A549 (cell line): Measurements from ENCODE around the gene FSTL4.

Experiments used
- CEBPB ChIP-seq, 2 experiments: fragments of >200 bp in 1 of 2; sonication (Bioruptor Twin) in 1 of 2; formaldehyde crosslinking in 1 of 2; IDR thresholded peaks; 2 replicates each; pipeline ENCODE4 v1.6.1; 2012 to 2016
- CHD4 ChIP-seq: fragments of 200-600 bp; sonication (generic); IDR thresholded peaks from 2 replicates; pipeline ENCODE4 v1.6.1; 2016; ENCODE audit warnings: antibody characterized with exemption, mild to moderate bottlenecking, borderline replicate concordance
- EP300 ChIP-seq, 2 experiments: fragments of >200 bp; sonication (Bioruptor Twin); formaldehyde crosslinking; IDR thresholded peaks; 2 replicates in 1 of 2; 3 replicates in 1 of 2; pipeline ENCODE4 v1.6.1; 2016 to 2017
- JUN ChIP-seq, 2 experiments: fragments of >200 bp; sonication (Bioruptor Twin); formaldehyde crosslinking; IDR thresholded peaks; 2 replicates in 1 of 2; 3 replicates in 1 of 2; pipeline ENCODE4 v1.6.1; 2016 to 2017
- MYC ChIP-seq: IDR thresholded peaks from 2 replicates; pipeline ENCODE4 v1.6.1; 2012; ENCODE audit warnings: mild to moderate bottlenecking, inconsistent platforms, low read length, improper control_type of control experiment, borderline replicate concordance
- POLR2A ChIP-seq: IDR thresholded peaks from 2 replicates; pipeline ENCODE4 v1.6.1; 2012; ENCODE audit warnings: mild to moderate bottlenecking, low read length
- POLR2AphosphoS2 ChIP-seq: conservative IDR thresholded peaks from 2 replicates; pipeline ENCODE4 v1.6.1; 2012; ENCODE audit warnings: low read length, improper control_type of control experiment, inconsistent platforms
- RCOR1 ChIP-seq: fragments of 150-350 bp; IDR thresholded peaks from 2 replicates; pipeline ENCODE4 v1.6.1; 2014; ENCODE audit warnings: antibody characterized with exemption, low read length, low read depth
- RFX5 ChIP-seq: fragments of 450-650 bp; IDR thresholded peaks from 2 replicates; pipeline ENCODE4 v1.7.1; 2014; ENCODE audit warnings: antibody characterized with exemption, mild to moderate bottlenecking, moderate library complexity
- TF ChIP-seq, protein P1 (sequence below): fragments of >200 bp; sonication (Bioruptor Twin); formaldehyde crosslinking; IDR thresholded peaks from 3 replicates; pipeline ENCODE4 v1.5.1; 2016
- TF ChIP-seq, protein P2 (sequence below): fragments of 250-450 bp; sonication (Bioruptor Pico); IDR thresholded peaks from 2 replicates; pipeline ENCODE4 v1.5.0; 2020; ENCODE audit warnings: low read depth, mild to moderate bottlenecking, moderate library complexity
- TF ChIP-seq, protein P3 (sequence below): fragments of 200-600 bp; sonication (generic); IDR thresholded peaks from 2 replicates; pipeline ENCODE4 v1.6.1; 2016; ENCODE audit warnings: antibody characterized with exemption, mild to moderate bottlenecking, moderate library complexity
- TF ChIP-seq, protein P4 (sequence below): fragments of 150-350 bp; IDR thresholded peaks from 2 replicates; pipeline ENCODE4 v1.6.1; 2014; ENCODE audit warnings: low read depth, mild to moderate bottlenecking, low read length

DNA sequence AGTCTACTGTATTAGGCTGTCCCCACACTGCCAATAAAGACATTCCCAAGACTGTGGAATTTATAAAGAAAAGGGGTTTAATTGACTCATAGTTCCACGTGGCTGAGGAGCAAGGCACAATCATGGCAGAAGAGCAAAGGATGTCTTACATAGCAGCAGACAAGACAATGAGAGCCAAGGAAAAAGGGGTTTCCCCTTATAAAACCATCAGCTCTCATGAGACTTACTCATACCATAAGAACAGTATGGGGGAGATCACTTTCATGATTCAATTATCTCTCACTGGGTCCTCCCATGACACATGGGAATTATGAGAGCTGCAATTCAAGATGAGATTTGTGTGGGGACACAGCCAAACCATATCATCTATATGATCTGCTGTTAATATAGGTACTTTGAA is 14.8 kb upstream of the FSTL4 start:
- no peak for TF ChIP-seq EP300 (IDR thresholded peaks at IDR 0.05)
- TF ChIP-seq POLR2A, result no peak
- TF ChIP-seq, protein P1, sequence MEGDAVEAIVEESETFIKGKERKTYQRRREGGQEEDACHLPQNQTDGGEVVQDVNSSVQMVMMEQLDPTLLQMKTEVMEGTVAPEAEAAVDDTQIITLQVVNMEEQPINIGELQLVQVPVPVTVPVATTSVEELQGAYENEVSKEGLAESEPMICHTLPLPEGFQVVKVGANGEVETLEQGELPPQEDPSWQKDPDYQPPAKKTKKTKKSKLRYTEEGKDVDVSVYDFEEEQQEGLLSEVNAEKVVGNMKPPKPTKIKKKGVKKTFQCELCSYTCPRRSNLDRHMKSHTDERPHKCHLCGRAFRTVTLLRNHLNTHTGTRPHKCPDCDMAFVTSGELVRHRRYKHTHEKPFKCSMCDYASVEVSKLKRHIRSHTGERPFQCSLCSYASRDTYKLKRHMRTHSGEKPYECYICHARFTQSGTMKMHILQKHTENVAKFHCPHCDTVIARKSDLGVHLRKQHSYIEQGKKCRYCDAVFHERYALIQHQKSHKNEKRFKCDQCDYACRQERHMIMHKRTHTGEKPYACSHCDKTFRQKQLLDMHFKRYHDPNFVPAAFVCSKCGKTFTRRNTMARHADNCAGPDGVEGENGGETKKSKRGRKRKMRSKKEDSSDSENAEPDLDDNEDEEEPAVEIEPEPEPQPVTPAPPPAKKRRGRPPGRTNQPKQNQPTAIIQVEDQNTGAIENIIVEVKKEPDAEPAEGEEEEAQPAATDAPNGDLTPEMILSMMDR, result no peak
- no peak for TF ChIP-seq POLR2AphosphoS2
- TF ChIP-seq, protein P2, sequence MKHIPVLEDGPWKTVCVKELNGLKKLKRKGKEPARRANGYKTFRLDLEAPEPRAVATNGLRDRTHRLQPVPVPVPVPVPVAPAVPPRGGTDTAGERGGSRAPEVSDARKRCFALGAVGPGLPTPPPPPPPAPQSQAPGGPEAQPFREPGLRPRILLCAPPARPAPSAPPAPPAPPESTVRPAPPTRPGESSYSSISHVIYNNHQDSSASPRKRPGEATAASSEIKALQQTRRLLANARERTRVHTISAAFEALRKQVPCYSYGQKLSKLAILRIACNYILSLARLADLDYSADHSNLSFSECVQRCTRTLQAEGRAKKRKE (CRISPR knock-in tag), result no peak
- TF ChIP-seq MYC, result no peak
- TF ChIP-seq, protein P3, sequence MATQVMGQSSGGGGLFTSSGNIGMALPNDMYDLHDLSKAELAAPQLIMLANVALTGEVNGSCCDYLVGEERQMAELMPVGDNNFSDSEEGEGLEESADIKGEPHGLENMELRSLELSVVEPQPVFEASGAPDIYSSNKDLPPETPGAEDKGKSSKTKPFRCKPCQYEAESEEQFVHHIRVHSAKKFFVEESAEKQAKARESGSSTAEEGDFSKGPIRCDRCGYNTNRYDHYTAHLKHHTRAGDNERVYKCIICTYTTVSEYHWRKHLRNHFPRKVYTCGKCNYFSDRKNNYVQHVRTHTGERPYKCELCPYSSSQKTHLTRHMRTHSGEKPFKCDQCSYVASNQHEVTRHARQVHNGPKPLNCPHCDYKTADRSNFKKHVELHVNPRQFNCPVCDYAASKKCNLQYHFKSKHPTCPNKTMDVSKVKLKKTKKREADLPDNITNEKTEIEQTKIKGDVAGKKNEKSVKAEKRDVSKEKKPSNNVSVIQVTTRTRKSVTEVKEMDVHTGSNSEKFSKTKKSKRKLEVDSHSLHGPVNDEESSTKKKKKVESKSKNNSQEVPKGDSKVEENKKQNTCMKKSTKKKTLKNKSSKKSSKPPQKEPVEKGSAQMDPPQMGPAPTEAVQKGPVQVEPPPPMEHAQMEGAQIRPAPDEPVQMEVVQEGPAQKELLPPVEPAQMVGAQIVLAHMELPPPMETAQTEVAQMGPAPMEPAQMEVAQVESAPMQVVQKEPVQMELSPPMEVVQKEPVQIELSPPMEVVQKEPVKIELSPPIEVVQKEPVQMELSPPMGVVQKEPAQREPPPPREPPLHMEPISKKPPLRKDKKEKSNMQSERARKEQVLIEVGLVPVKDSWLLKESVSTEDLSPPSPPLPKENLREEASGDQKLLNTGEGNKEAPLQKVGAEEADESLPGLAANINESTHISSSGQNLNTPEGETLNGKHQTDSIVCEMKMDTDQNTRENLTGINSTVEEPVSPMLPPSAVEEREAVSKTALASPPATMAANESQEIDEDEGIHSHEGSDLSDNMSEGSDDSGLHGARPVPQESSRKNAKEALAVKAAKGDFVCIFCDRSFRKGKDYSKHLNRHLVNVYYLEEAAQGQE, result no peak
- no peak for TF ChIP-seq RFX5
- no peak for TF ChIP-seq JUN (IDR thresholded peaks at IDR 0.05)
- TF ChIP-seq CEBPB (IDR thresholded peaks at IDR 0.05), result no peak
- TF ChIP-seq, protein P4, sequence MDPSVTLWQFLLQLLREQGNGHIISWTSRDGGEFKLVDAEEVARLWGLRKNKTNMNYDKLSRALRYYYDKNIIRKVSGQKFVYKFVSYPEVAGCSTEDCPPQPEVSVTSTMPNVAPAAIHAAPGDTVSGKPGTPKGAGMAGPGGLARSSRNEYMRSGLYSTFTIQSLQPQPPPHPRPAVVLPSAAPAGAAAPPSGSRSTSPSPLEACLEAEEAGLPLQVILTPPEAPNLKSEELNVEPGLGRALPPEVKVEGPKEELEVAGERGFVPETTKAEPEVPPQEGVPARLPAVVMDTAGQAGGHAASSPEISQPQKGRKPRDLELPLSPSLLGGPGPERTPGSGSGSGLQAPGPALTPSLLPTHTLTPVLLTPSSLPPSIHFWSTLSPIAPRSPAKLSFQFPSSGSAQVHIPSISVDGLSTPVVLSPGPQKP, result no peak
- TF ChIP-seq CHD4, result no peak
- no peak for TF ChIP-seq RCOR1
